ENCODE data around the gene SVIP.

SVIP gene

GRCh38 chr11:22875869-22876473 is 46.4 kb upstream of the SVIP start:
- Histone ChIP-seq H3K27me3 (ENCODE audit: control insufficient read depth, low read length) (no peaks in the 10 kb centered on the region), H3K79me2 (ENCODE audit: control insufficient read depth, low read length) (no peaks in the 10 kb centered on the region), H3K36me3 (ENCODE audit: control insufficient read depth, low read length) (no peaks in the 10 kb centered on the region), H3K9me3 (ENCODE audit: control insufficient read depth, insufficient read depth, low read length) (no peaks in the 10 kb centered on the region), H3F3A (ENCODE audit: control insufficient read depth, insufficient read depth) (no peaks in the 10 kb centered on the region), H3K4me3 (ENCODE audit: low read length) (no peak overlapping the region), H3K9me2 (replicated peaks; ENCODE audit: control insufficient read depth, low read length) (no peaks in the 10 kb centered on the region), H3K4me2 (ENCODE audit: low read length) (no peak overlapping the region), H4K20me1 (ENCODE audit: control insufficient read depth, insufficient read depth, low read depth, low read length) (no peaks in the 10 kb centered on the region), H3K4me1 (ENCODE audit: control insufficient read depth, low read length) (no peaks in the 10 kb centered on the region), H3K27ac (ENCODE audit: low read depth, low read length) (no peak overlapping the region)
- TF ChIP-seq CTCF (IDR thresholded peaks at IDR 0.05; ENCODE audit: low read depth, low read length, poor library complexity, severe bottlenecking), result peak; percentile 90
- no peak for TF ChIP-seq EZH2phosphoT487 (IDR thresholded peaks at IDR 0.05; ENCODE audit: borderline replicate concordance, low read length)

GRCh38 chr11:22869325-22869724 is 39.7 kb upstream of the SVIP start:
- Histone ChIP-seq H4K20me1 (ENCODE audit: control insufficient read depth, insufficient read depth, low read depth, low read length) (no peaks in the 10 kb centered on the region), H3K4me1 (ENCODE audit: control insufficient read depth, low read length) (no peaks in the 10 kb centered on the region), H3K27me3 (ENCODE audit: control insufficient read depth, low read length) (no peaks in the 10 kb centered on the region), H3K27ac (ENCODE audit: low read depth, low read length) (no peak overlapping the region), H3K9me2 (replicated peaks; ENCODE audit: control insufficient read depth, low read length) (no peaks in the 10 kb centered on the region), H3K9me3 (ENCODE audit: control insufficient read depth, insufficient read depth, low read length) (no peaks in the 10 kb centered on the region), H3K4me2 (ENCODE audit: low read length) (no peak overlapping the region), H3F3A (ENCODE audit: control insufficient read depth, insufficient read depth) (no peaks in the 10 kb centered on the region), H3K79me2 (ENCODE audit: control insufficient read depth, low read length) (no peaks in the 10 kb centered on the region), H3K4me3 (ENCODE audit: low read length) (no peak overlapping the region), H3K36me3 (ENCODE audit: control insufficient read depth, low read length) (no peaks in the 10 kb centered on the region)
- TF ChIP-seq CTCF (IDR thresholded peaks at IDR 0.05; ENCODE audit: low read depth, low read length, poor library complexity, severe bottlenecking) (no peak), EZH2phosphoT487 (IDR thresholded peaks at IDR 0.05; ENCODE audit: borderline replicate concordance, low read length) (no peak)

GRCh38 chr11:22860241-22860640 is 30.6 kb upstream of the SVIP start, which contains the start of gene CCDC179:
Gene CCDC179, minus strand, starts transcription at chr11:22860474. Its CDS starts 53 bp downstream, at chr11:22860421.
- Histone ChIP-seq H4K20me1 (ENCODE audit: control insufficient read depth, insufficient read depth, low read depth, low read length) (no peaks in the 10 kb centered on the region), H3F3A (ENCODE audit: control insufficient read depth, insufficient read depth) (no peaks in the 10 kb centered on the region), H3K4me1 (ENCODE audit: control insufficient read depth, low read length) (no peaks in the 10 kb centered on the region), H3K4me3 (ENCODE audit: low read length) (no peak within 1 kb of the TSS), H3K27me3 (ENCODE audit: control insufficient read depth, low read length) (no peaks in the 10 kb centered on the region), H3K27ac (ENCODE audit: low read depth, low read length) (no peak within 1 kb of the TSS), H3K79me2 (ENCODE audit: control insufficient read depth, low read length) (no peaks in the 10 kb centered on the region), H3K9me2 (replicated peaks; ENCODE audit: control insufficient read depth, low read length) (no peaks in the 10 kb centered on the region), H3K9me3 (ENCODE audit: control insufficient read depth, insufficient read depth, low read length) (no peaks in the 10 kb centered on the region), H3K4me2 (ENCODE audit: low read length) (no peak within 1 kb of the TSS), H3K36me3 (ENCODE audit: control insufficient read depth, low read length) (no peaks in the 10 kb centered on the region)
- TF ChIP-seq CTCF (IDR thresholded peaks at IDR 0.05; ENCODE audit: low read depth, low read length, poor library complexity, severe bottlenecking) (no peak), EZH2phosphoT487 (IDR thresholded peaks at IDR 0.05; ENCODE audit: borderline replicate concordance, low read length) (no peak)

Data from DOHH2 (cell line).